Stimulated activated CD8-positive, alpha-beta memory T cell treated with anti-CD3 and anti-CD28 coated beads, Interleukin-4, amount 100 ng/mL, for 4 hours (primary cell): ENCODE data around the gene PARD3B.

Source experiments
- DNase-seq, 2 donors: peaks; one replicate each; pipeline ENCODE4 v3.0.0-alpha.2; 2020; ENCODE audit warnings: low read depth in 2 of 2, low spot score in 1 of 2

PARD3B gene

GRCh38 chr2:204581946-204582345, 36.7 kb downstream of the PARD3B start:
- DNase-seq = no peak

- DNase-seq = no peak
Measured at GRCh38 chr2:204583773-204584172, 38.5 kb downstream of the PARD3B start.

- no peak for DNase-seq
Measured at GRCh38 chr2:204585930-204586329, 40.7 kb downstream of the PARD3B start.

- DNase-seq = no peak
Measured at GRCh38 chr2:204586444-204587180, 41.3 kb downstream of the PARD3B start.

- no peak for DNase-seq
Measured at GRCh38 chr2:204590063-204590462, 44.8 kb downstream of the PARD3B start.

- DNase-seq = no peak
Measured at GRCh38 chr2:204591225-204591624, 46.0 kb downstream of the PARD3B start.

GRCh38 chr2:204604061-204604460, 58.8 kb downstream of the PARD3B start:
- DNase-seq = no peak

GRCh38 chr2:204608237-204608939, 63.1 kb downstream of the PARD3B start:
- DNase-seq = no peak

GRCh38 chr2:204611017-204611631, 65.8 kb downstream of the PARD3B start:
- DNase-seq = no peak

GRCh38 chr2:204611764-204612163, 66.5 kb downstream of the PARD3B start:
- no peak for DNase-seq

- no peak for DNase-seq
Measured at GRCh38 chr2:204613635-204614034, 68.4 kb downstream of the PARD3B start.

GRCh38 chr2:204615456-204615855, 70.2 kb downstream of the PARD3B start:
- DNase-seq = no peak

GRCh38 chr2:204625135-204625534, 79.9 kb downstream of the PARD3B start:
- DNase-seq = no peak

GRCh38 chr2:204628926-204629712, 83.8 kb downstream of the PARD3B start:
- no peak for DNase-seq

GRCh38 chr2:204632410-204632809, 87.1 kb downstream of the PARD3B start:
- DNase-seq = no peak

- no peak for DNase-seq
Measured at GRCh38 chr2:204634564-204634963, 89.3 kb downstream of the PARD3B start.

- DNase-seq = no peak
Measured at GRCh38 chr2:204635478-204635877, 90.2 kb downstream of the PARD3B start.

GRCh38 chr2:204638471-204639194, 93.4 kb downstream of the PARD3B start:
- no peak for DNase-seq

- no peak for DNase-seq
Measured at GRCh38 chr2:204643326-204643725, 98.1 kb downstream of the PARD3B start.

GRCh38 chr2:204645018-204645773, 99.9 kb downstream of the PARD3B start:
- no peak for DNase-seq
